Measurements from ENCODE around the gene RGL4. TPM values are rescaled to one million over a fixed set of nuclear protein-coding genes. Genes with fewer than 3 reads are reported as not detected.

RGL4 gene
- total RNA-seq, 1 donor from 2014 or later: 0.42 TPM

- ChIA-PET POLR2A (no interaction called here), CTCF (no interaction called here)
- intact Hi-C loops (cut with micrococcal nuclease): no loop called here
- peaks cover 4% of the 10 kb centered on the region for H3K9me3 Mint-ChIP-seq
- no peak overlapping the region for H3K4me3 Mint-ChIP-seq
- peaks cover 19% of the 10 kb centered on the region for H3K4me1 Mint-ChIP-seq
- ATAC-seq (ENCODE audit: low read depth): no peak
- no peaks in the 10 kb centered on the region for H3K27me3 Mint-ChIP-seq
- DNase-seq: no peak
- TF ChIP-seq CTCF (IDR thresholded peaks at IDR 0.05): no peak
- H3K27ac Mint-ChIP-seq: no peak overlapping the region
- peaks cover 22% of the 10 kb centered on the region for H3K36me3 Mint-ChIP-seq (ENCODE audit: low read depth)
Measured at GRCh38 chr22:23745791-23746190, 55.0 kb downstream of the RGL4 start.

Other genes starting within 250 kb of the RGL4 start
- gene IGLL1, start 110.7 kb upstream of the RGL4 start, total RNA-seq: not detected in 2 replicates
- 0.64 and 1.5 TPM in 2 replicates for gene DRICH1, start 58.7 kb upstream of the RGL4 start, total RNA-seq
- 4.0 and 4.9 TPM in 2 replicates for gene ZNF70, start 60.1 kb downstream of the RGL4 start, total RNA-seq
- 15.0 and 15.9 TPM in 2 replicates for gene VPREB3, start 63.4 kb downstream of the RGL4 start, total RNA-seq
- 0.31 and 0.37 TPM in 2 replicates for gene C22orf15, start 72.0 kb downstream of the RGL4 start, total RNA-seq
- 63.4 and 68.8 TPM in 2 replicates for gene CHCHD10, start 77.0 kb downstream of the RGL4 start, total RNA-seq
- gene MMP11, start 81.8 kb downstream of the RGL4 start, total RNA-seq: 3.6 TPM in 2 replicates
- gene SMARCB1, start 96.0 kb downstream of the RGL4 start, total RNA-seq: 156 and 161 TPM in 2 replicates
- gene DERL3, start 148.0 kb downstream of the RGL4 start, total RNA-seq: 15.4 and 18.3 TPM in 2 replicates
- gene SLC2A11, start 166.9 kb downstream of the RGL4 start, total RNA-seq: 24.0 and 30.2 TPM in 2 replicates
- gene MIF, start 203.4 kb downstream of the RGL4 start, total RNA-seq: 308 and 349 TPM in 2 replicates